ENCODE data around the gene ACOX1.
"Not testable (repeated sequence)": the region's sequence is repeated elsewhere in the genome, so short reads cannot be mapped to it uniquely, and the experiment has no call there.

The ACOX1 gene

GRCh38 chr17:75979705-75980187 is 780 bp upstream of the ACOX1 start:
- DNase-seq = no peak

DNA sequence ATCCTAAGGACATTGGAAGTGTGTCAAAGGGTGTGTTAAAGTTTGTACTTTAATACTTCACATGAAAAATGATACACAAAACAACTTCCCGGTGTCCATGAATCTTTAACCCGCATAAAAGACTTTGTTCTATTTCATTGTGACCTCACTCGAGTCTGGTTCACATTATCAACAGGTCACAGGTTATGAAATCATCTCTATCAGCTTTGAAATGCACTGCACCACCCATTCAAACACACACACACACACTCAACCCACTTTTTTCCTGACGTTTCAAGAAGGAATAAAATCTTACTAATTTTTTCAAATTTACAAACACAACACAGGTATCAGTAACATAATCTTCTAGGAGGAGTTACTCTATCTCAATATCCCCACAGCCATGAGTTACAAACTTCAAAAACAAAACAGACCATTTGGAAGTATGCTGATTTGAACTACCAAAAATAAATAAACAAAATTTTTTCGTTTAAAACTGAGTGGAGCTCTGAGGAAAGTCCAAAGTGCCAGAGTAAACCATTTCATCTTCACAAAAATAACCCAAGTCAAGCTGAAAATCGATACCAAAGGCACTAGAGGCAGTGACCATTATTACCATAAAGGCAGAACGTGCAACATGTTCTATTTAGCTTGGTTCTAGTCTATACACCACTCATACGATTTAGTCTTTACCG is 2.7 kb downstream of the ACOX1 start:
- no peak for DNase-seq

- no peak for DNase-seq
Measured at GRCh38 chr17:75975757-75976174, 3.2 kb downstream of the ACOX1 start.

GRCh38 chr17:75975187-75975586 is 3.8 kb downstream of the ACOX1 start:
- not testable (repeated sequence) for DNase-seq

DNA sequence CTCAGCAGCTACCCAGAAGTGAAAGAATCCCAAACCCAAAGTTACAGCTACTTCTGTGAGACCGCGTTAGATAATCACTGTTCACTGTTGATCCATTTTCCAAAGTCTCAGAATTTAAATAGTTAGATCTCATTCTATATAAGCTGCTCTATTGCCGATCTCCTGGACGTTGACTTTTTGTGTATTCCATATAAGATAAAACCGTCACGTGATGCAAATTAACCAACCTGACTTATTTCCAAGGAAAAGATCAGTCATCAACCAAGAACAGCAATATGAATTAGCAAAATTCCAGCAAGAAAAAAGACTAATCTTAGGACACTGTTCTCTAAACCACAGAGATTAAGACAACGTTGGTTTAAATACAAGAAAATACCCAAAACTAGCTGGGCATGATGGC is 8.3 kb downstream of the ACOX1 start:
- DNase-seq = no peak

DNA sequence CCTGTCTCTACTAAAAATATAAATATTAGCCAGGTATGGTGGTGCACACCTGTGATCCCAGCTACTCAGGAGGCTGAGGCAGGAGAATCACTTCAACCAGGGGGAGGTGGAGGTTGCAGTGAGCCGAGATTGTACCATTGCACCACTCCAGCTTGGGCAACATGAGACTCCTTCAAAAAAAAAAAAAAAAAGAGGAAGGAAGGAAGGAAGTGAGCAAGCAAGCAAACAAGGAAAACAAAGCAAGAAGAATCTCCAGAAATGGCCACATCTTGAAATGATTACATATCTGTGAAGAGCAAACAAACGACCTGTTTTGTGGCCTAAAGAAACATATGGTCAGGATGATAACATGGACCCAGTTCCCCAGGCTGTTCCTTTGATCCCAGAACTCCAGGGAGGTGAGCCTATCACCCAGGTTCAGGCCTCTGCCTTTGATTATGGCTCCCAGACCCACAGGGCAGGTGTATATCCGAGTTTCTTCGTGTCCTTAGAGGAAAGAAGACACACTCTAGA is 8.9 kb downstream of the ACOX1 start:
- DNase-seq = no peak

DNA sequence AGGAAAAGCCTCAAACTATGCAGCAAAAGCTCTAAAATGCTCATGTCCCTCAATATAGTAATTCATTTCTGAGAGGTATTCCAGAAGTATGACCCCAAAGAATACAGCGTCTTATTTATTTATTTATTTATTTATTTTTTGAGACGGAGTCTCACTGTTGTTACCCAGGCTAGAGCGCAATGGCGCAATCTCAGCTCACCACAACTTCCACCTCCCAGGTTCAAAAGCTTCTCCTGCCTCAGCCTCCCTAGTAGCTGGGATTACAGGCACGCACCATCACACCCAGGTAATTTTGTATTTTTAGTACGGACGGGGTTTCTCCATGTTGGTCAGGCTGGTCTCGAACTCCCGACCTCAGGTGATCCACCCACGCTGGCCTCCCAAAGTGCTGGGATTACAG is 9.9 kb downstream of the ACOX1 start:
- DNase-seq = not testable (repeated sequence)

- DNase-seq = no peak
Measured at GRCh38 chr17:75965468-75965867, 13.5 kb downstream of the ACOX1 start.

DNA sequence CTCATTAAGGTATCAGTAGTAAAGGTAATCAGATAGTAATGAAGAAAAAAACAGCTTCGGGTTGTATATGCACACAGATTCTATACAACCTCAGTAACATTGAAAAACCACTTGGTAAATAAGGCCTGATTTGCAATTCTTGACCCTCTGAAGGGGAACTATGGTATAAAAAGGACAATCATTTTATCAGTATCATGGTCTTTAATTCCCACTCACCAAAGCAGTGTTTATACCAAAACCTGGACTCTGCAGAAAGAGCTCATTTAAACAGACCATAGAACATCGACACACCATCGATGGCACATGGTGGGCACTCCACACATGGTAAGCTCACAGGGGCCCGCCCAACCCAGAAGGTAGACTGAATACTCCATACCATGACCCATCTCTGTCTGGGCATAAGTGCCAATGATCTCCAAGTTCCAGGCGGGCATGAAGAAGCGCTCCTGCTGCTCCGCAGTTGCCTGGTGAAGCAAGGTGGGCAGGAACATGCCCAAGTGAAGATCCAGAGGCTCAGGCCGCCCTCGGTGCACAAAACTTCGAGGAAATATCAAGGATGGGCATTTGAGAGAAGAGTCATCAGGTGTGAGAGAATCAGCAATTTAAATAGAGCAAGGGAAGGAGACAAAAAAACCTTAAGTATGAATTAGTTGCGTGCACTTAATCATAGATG is 19.0 kb downstream of the ACOX1 start:
- no peak for DNase-seq

DNA sequence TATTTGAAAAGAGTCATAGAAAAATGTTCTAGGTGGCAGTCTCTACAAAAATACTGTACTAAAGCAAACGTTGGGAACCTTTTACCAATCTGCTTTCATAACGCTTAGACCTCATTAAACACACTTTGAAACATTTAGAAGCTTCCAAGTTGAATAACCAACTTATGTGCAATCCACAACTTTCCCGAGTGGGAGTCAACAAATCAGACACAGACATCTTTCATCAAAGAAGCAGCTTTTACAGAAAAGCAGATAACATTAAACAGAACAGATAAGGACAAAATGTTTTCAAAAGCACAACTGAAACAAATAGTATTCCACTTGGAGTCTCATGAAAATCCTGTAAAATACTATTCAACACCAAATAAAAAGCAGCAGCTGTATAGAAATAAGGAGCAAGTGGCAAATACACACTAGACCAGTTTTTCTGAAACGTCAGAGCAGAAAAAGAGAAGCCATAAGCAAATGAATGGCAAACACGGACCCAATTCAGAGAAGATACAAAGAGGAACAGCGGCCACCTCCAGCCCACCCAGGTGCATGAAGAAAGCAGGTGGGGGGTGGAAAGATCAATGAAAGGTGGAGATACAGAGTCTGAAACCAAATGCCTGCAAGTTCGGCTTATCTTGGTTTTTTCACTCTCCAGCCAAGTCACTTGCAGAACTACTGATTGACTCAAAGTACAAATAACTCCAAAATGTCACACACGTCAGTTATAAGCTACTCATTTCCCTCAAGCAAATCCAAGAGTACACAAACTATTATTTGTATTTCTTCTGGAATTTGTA is 19.7 kb downstream of the ACOX1 start:
- no peak for DNase-seq

- DNase-seq = peak; percentile 33
Measured at GRCh38 chr17:75950855-75951554, 28.0 kb downstream of the ACOX1 start.

DNA sequence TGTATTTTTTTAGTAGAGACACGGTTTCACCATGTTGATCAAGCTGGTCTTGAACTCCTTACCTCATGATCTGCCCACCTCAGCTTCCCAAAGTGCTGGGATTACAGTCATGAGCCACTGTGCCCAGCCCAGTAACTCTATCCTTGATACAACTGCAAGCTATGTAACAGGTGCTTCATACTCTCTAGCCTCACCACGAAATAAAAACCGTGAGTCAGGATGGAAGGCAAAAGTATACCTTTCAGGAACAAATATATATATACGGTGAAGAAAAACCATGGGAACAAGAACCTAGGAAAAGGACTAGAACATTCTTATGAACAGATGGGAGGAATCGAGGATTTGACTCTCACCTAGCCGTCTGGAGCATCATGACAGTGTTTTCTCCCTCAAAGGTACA is 28.5 kb downstream of the ACOX1 start:
- DNase-seq = no peak

GRCh38 chr17:75945211-75945610 is 33.8 kb downstream of the ACOX1 start:
- DNase-seq = peak; percentile 46

DNA sequence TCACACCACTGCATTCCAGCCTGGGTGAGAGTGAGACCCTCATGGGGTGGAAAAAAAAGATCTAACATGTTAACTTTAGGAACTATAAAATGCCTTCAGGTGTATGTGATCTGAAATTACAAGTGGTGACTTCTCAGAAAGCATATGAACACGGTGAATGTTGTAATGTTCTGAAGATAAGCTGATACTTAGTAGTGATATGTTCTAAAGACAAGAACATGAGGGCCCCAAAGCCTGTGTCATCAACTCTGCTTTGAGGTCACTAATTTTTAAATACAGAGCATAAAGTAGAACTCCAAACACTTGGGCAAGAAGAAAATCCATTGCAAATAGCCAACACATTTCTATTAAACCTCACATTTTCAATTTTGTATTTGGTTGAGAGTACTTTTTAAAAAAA is 35.5 kb downstream of the ACOX1 start:
- no peak for DNase-seq

GRCh38 chr17:75942473-75942872 is 36.5 kb downstream of the ACOX1 start:
- no peak for DNase-seq

DNA sequence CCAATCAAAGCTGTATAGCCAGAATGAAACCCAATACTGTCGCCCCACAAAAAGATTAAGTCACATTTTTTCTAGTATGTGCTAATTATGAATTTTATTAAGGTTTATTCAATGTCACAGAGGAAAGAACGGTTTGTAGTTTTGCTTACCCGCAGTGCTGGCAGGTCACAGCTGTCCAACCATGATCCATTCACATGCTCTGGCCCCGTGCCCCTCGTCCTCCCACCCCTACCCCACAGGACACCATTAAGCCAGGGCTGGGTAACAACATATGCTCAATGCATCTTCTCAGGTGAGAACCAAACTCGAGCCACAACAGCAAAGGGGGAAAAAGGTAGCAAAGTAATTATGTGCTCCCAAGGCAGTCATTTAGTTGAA is 37.5 kb downstream of the ACOX1 start:
- no peak for DNase-seq

- DNase-seq = peak; percentile 88
Measured at GRCh38 chr17:75940727-75941441, 38.1 kb downstream of the ACOX1 start, which contains the start of gene FBF1. Gene FBF1 (minus strand): TSS chr17:75941042. CDS start chr17:75938149, 2,893 bp downstream.

GRCh38 chr17:75937652-75938051 is 41.3 kb downstream of the ACOX1 start:
- no peak for DNase-seq

- no peak for DNase-seq
Measured at GRCh38 chr17:75933808-75934207, 45.2 kb downstream of the ACOX1 start.

- DNase-seq = no peak
Measured at GRCh38 chr17:75932852-75933251, 46.1 kb downstream of the ACOX1 start.

DNA sequence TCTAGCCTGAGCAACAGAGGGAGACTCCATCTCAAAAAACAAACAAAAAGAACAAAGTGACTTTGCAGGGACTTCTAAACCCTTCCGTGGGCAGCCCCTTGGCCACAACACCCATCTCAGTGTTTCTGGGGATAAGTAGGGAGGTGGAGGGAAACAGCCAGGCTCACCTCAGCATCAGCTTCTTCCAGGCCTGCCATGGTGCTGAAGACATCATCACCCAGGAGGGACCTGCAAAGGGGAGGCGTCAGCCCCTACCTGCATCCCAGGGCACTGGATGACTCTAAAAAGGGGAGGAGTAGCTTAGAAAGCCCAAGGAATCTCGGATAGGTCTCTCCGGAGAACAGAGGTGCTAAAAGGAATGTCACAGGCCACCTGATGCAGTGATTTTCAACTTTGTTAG is 47.9 kb downstream of the ACOX1 start:
- no peak for DNase-seq

- no peak for DNase-seq
Measured at GRCh38 chr17:75927286-75927922, 51.6 kb downstream of the ACOX1 start.
